ENCODE data around the gene OSBPL5.

GRCh38 chr11:3083321-3083720 is 81.8 kb downstream of the OSBPL5 start:
- TF ChIP-seq POLR2A (IDR thresholded peaks at IDR 0.05) = no peak
- TF ChIP-seq CTCF (IDR thresholded peaks at IDR 0.05 in 4 of 5, conservative IDR thresholded peaks at IDR 0.05 in 1 of 5) = no peak

Data from gastrocnemius medialis (tissue), 4 donors.